Thyroid gland (tissue), 4 donors: ENCODE measurements around the gene PCLAF. TPM values are rescaled to one million over a fixed set of nuclear protein-coding genes. Genes with fewer than 3 reads are reported as not detected.
"Not testable (repeated sequence)": the region's sequence is repeated elsewhere in the genome, so short reads cannot be mapped to it uniquely, and the experiment has no call there.

Source experiments
- DNase-seq, 2 donors: peaks; one replicate each; pipeline ENCODE4 v3.0.0-alpha.2; 2019
- H3K27ac ChIP-seq, 3 donors: fragments of 200-600 bp; sonication (generic); 1 replicate in 2 of 3; 2 replicates in 1 of 3; pipeline ENCODE4 v1.5.1; 2016 to 2019; ENCODE audit warnings: mild to moderate bottlenecking in 1 of 3, moderate library complexity in 1 of 3
- H3K27me3 ChIP-seq: fragments of 200-600 bp; sonication (generic); one replicate; pipeline ENCODE4 v1.5.1; 2019
- H3K36me3 ChIP-seq, 2 donors: fragments of 200-600 bp; sonication (generic); one replicate each; pipeline ENCODE4 v1.5.1; 2016 to 2019
- H3K4me1 ChIP-seq, 2 donors: fragments of 200-600 bp; sonication (generic); one replicate each; pipeline ENCODE4 v1.5.1; 2017 to 2019
- H3K4me3 ChIP-seq, 3 donors: fragments of 200-600 bp; sonication (generic); replicated peaks in 1 of 3; 1 replicate in 2 of 3; 2 replicates in 1 of 3; pipeline ENCODE4 v1.5.1; 2016; ENCODE audit warnings: mild to moderate bottlenecking in 1 of 3
- H3K9me3 ChIP-seq: fragments of 200-600 bp; sonication (generic); one replicate; pipeline ENCODE4 v1.5.1; 2017
- POLR2A ChIP-seq, 2 donors: fragments of 450-650 bp; IDR thresholded peaks; one replicate each; pipeline ENCODE4 v1.6.1; 2017; ENCODE audit warnings: antibody characterized with exemption in 2 of 2, mild to moderate bottlenecking in 2 of 2, moderate library complexity in 1 of 2
- WGBS, 2 donors: methylation state at CpG; one replicate each; pipeline ENCODE4 v1.1.5; 2017; 5-methylcytosine and 5-hydroxymethylcytosine counted together
- intact Hi-C: fragments of 100-400 bp; cut with DNase I; formaldehyde crosslinking; loops from one replicate; pipeline ENCODE4 v1.15.1; 2023
- total RNA-seq, 4 donors: library from RNA; depleted of rRNA; stranded (reverse); fragments of >200 nt; gene quantifications; one replicate each; pipeline ENCODE4 v1.2.3, GENCODE V29; 2016
- TF ChIP-seq, protein P1 (sequence below), 6 experiments: fragments of 200-600 bp in 3 of 6; fragments of 450-650 bp in 3 of 6; sonication (generic) in 3 of 6; IDR thresholded peaks; one replicate each; pipeline ENCODE4 v1.5.1; 2016 to 2019; ENCODE audit warnings: antibody characterized with exemption in 6 of 6, mild to moderate bottlenecking in 2 of 6, inconsistent platforms in 1 of 6, moderate library complexity in 1 of 6

The PCLAF gene
- total RNA-seq, 4 donors from 2014 or later = 3.4 to 8.7 (median 3.5) TPM; not detected in 1

- intact Hi-C loops = no loop called here
- TF ChIP-seq, protein P1, sequence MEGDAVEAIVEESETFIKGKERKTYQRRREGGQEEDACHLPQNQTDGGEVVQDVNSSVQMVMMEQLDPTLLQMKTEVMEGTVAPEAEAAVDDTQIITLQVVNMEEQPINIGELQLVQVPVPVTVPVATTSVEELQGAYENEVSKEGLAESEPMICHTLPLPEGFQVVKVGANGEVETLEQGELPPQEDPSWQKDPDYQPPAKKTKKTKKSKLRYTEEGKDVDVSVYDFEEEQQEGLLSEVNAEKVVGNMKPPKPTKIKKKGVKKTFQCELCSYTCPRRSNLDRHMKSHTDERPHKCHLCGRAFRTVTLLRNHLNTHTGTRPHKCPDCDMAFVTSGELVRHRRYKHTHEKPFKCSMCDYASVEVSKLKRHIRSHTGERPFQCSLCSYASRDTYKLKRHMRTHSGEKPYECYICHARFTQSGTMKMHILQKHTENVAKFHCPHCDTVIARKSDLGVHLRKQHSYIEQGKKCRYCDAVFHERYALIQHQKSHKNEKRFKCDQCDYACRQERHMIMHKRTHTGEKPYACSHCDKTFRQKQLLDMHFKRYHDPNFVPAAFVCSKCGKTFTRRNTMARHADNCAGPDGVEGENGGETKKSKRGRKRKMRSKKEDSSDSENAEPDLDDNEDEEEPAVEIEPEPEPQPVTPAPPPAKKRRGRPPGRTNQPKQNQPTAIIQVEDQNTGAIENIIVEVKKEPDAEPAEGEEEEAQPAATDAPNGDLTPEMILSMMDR (IDR thresholded peaks at IDR 0.05) = no peak
- TF ChIP-seq POLR2A (IDR thresholded peaks at IDR 0.05) = no peak
- Histone ChIP-seq H3K27me3 (no peaks in the 10 kb centered on the region), H3K4me3 (no peak overlapping the region), H3K4me1 (no peaks in the 10 kb centered on the region), H3K27ac (no peak overlapping the region), H3K36me3 (peaks cover 75 to 89% of the 10 kb centered on the region in 2 donors), H3K9me3 (no peaks in the 10 kb centered on the region)
- no peak for DNase-seq
- WGBS, 2 donors = 93 to 97% methylated on average over 2 of the region's 2 CpGs
These were observed 17.3 kb upstream of the PCLAF start for GRCh38 chr15:64398575-64398974.

GRCh38 chr15:64396789-64397188, 15.5 kb upstream of the PCLAF start:
- no peak for DNase-seq
- no peaks in the 10 kb centered on the region for H3K27me3 ChIP-seq
- H3K27ac ChIP-seq = no peak overlapping the region
- intact Hi-C loops = no loop called here
- 96 to 97% methylated on average over 5 of the region's 5 CpGs for WGBS, 2 donors
- H3K36me3 ChIP-seq = peaks cover 64 to 76% of the 10 kb centered on the region in 2 donors
- H3K4me1 ChIP-seq = peaks cover 0 to 4% of the 10 kb centered on the region in 2 donors
- no peaks in the 10 kb centered on the region for H3K9me3 ChIP-seq
- TF ChIP-seq, protein P1 (IDR thresholded peaks at IDR 0.05) = no peak
- TF ChIP-seq POLR2A (IDR thresholded peaks at IDR 0.05) = no peak
- no peak overlapping the region for H3K4me3 ChIP-seq

GRCh38 chr15:64392471-64392870, 11.2 kb upstream of the PCLAF start:
- H3K4me3 ChIP-seq, H3K9me3 ChIP-seq, H3K27me3 ChIP-seq, H3K27ac ChIP-seq, intact Hi-C loops, DNase-seq: not testable (repeated sequence)
- peaks cover 28 to 38% of the 10 kb centered on the region in 2 donors for H3K36me3 ChIP-seq
- 84 to 92% methylated on average over 3 of the region's 3 CpGs for WGBS, 2 donors
- H3K4me1 ChIP-seq = peaks cover 24 to 30% of the 10 kb centered on the region in 2 donors

DNA sequence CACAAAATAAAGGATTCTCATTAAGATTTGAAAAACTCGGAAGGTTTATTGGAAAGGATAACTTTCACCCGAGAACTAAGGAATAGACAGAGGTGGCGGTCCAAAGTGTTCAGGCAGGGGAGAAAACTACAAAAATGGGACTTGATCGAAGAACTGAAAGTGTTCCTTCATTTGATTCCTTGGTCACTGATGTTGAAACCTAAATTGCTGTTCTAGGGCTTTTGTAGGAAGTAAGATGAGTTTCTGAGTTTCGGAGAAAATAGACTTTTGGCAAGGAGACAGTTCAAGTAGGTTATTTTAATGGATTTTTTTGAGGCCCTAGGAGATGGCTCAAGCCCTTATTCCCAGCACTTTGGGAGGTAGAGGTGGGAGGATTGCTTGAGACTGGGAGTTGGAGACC, 7.8 kb upstream of the PCLAF start:
- DNase-seq = no peak
- Histone ChIP-seq H3K27me3 (no peaks in the 10 kb centered on the region), H3K4me1 (peaks cover 43 to 49% of the 10 kb centered on the region in 2 donors), H3K27ac (peak overlapping the region; percentile 16 to 47 (median 24)), H3K36me3 (peaks cover 0 to 7% of the 10 kb centered on the region in 2 donors), H3K4me3 (no peak overlapping the region), H3K9me3 (no peaks in the 10 kb centered on the region)
- TF ChIP-seq, protein P1 (IDR thresholded peaks at IDR 0.05) = no peak
- TF ChIP-seq POLR2A (IDR thresholded peaks at IDR 0.05) = no peak
- intact Hi-C loops = no loop called here
- 91 to 93% methylated on average over 5 of the region's 5 CpGs for WGBS, 2 donors

DNA sequence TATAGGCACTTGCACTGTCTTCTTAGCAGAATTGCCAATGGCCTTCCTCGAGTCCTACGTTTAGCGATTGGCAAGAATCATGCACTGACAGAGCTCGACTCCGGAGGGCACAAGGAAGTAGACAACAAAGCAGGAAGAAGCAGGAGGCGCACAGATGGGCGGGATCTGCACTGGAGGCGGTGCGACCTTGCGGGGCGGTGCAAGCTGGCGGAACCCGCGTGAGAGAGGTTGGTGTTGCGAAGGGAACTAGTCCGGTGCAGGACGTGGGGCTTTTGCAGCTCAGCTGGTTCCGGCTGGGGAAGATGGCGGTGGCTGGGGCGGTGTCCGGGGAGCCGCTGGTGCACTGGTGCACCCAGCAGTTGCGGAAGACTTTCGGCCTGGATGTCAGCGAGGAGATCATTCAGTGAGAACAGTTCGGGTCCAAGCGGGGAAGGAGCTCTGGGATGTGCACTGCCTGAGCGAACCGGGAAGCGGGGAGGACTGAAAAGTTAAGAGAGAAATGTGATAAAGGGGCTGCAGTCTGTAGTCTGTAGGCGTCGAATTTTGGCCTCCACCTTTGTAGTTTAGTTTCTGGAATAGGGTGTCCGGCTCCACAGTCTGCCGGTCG, 6.4 kb upstream of the PCLAF start, which contains the start of gene TRIP4:
Gene TRIP4, plus strand, starts transcription at position 275 of the 607 bp plus-strand sequence. Its CDS starts 28 bp downstream, at position 303.
- H3K27me3 ChIP-seq = no peaks in the 10 kb centered on the region
- DNase-seq = peak; percentile 93 to 96
- 0 to 1% methylated on average over 35 of the region's 35 CpGs for WGBS, 2 donors
- H3K9me3 ChIP-seq = no peaks in the 10 kb centered on the region
- peaks cover 49 to 55% of the 10 kb centered on the region in 2 donors for H3K4me1 ChIP-seq
- TF ChIP-seq POLR2A (IDR thresholded peaks at IDR 0.05) = peak in 1 of 2 donors; percentile 74
- TF ChIP-seq, protein P1 (IDR thresholded peaks at IDR 0.05) = no peak
- intact Hi-C loops = no loop called here
- H3K27ac ChIP-seq = peak within 1 kb of the TSS; percentile 77 to 89 (median 77)
- no peaks in the 10 kb centered on the region for H3K36me3 ChIP-seq
- H3K4me3 ChIP-seq = peak within 1 kb of the TSS; percentile 76 to 96 (median 81)
